Renal cortical epithelial cell (primary cell): Measurements from ENCODE around the gene TEX19. TPM values are rescaled to one million over a fixed set of nuclear protein-coding genes. Genes with fewer than 3 reads are reported as not detected.
"Not testable (repeated sequence)": the region's sequence is repeated elsewhere in the genome, so short reads cannot be mapped to it uniquely, and the experiment has no call there.

Source experiments
- DNase-seq: peaks from one replicate; pipeline ENCODE4 v3.0.0-alpha.2; 2011; ENCODE audit warnings: low read depth
- total RNA-seq: library from RNA; depleted of rRNA; stranded (reverse); fragments of >200 nt; gene quantifications from 2 replicates; pipeline ENCODE4 v1.2.3, GENCODE V29; 2014

The TEX19 gene
- total RNA-seq, 1 donor from 2014 or later = 0.05 TPM

- no peak for DNase-seq
Observed at GRCh38 chr17:82376042-82376730, 17.1 kb downstream of the TEX19 start.

- not testable (repeated sequence) for DNase-seq
Observed at GRCh38 chr17:82377294-82377693, 18.2 kb downstream of the TEX19 start.

GRCh38 chr17:82377924-82378740, 19.1 kb downstream of the TEX19 start:
- DNase-seq = no peak

DNA sequence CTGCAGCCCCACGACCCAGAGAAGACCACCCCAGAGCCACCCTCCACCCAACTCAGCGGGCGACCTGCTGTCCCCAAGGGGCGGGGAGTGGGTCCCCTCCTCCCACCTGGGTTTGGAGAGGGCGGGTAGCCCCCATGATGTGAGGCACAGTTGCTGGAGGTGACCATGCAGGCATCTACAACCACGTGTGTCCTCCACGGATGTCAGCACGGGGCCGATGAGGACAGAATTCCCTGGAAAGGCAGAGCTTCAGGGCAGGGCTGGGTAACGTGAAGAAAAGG, 19.6 kb downstream of the TEX19 start:
- no peak for DNase-seq

DNA sequence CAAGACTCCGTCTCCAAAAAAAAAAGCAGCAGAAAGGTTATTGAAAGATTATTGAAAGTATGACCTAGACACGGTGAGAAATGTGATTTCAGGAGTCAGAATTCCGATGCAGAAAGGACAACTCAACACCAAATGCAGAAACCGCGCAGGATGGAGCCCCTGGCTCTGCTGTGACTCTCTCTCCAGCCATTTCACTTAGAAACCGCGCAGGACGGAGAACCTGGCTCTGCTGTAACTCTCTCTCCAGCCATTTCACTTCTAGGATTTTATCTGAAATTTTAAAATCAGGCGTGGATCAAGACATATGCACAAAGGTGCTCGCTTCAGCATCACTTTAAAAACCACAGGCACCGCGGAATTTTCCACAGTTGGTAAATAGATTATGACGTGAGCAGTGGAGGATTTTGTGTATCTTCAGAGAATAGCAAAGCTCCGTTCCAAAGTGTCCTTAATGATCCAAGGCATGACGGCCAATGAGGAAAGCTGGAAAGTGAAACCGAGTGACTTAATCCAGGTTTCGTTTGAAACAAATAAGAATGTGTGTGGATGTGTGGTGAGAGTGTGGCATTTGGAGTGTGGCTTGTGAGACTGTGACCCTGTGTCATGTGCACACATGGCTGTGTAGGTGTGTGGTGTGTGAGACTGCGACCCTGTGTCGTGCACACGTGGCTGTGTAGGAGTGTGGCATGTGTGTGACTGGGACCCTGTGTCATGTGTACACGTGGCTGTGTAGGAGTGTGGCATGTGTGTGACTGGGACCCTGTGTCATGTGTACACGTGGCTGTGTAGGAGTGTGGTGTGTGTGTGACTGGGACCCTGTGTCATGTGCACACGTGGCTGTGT, 22.0 kb downstream of the TEX19 start:
- DNase-seq = peak; percentile 45

- DNase-seq = not testable (repeated sequence)
Observed at GRCh38 chr17:82381703-82382009, 22.6 kb downstream of the TEX19 start.

GRCh38 chr17:82382220-82382932, 23.3 kb downstream of the TEX19 start:
- not testable (repeated sequence) for DNase-seq

GRCh38 chr17:82382933-82383255, 23.8 kb downstream of the TEX19 start:
- no peak for DNase-seq

- no peak for DNase-seq
Observed at GRCh38 chr17:82383411-82383810, 24.4 kb downstream of the TEX19 start.

DNA sequence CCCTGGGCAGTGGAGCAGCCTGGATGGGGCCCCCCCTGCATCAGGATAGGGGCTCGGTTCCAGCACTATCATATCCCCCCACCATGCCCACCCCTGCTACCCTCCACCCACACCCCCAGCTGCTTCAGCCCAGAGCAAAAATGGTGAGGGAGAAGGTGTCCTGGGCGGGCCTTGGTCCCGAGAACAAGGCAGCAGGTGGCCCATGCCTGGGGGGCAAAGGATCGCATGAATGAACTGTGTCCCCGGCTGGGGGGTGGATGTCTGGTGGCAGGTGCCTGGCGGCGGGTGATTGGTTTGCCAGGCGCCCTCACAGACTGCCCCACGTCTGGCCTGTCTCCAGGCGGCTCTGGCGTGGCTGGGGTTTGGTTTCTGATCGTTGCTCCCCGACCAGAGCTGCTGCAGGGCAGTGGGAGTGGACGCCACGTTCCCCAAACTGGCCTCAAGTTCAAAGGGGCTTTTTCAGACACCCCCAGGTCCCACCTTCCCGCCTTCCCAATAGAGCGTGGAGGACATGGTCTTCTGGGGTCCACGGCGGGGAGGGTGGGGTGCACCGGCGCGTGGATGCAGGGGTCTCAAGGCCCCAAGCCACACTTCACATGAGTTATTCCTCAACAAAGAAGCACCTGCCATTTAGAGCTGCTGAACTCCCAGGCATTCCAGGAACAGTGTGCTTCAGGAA, 25.1 kb downstream of the TEX19 start:
- DNase-seq = no peak

- DNase-seq = peak; percentile 42
Observed at GRCh38 chr17:82384730-82385481, 25.9 kb downstream of the TEX19 start.

- no peak for DNase-seq
Observed at GRCh38 chr17:82385559-82386254, 26.7 kb downstream of the TEX19 start.

- no peak for DNase-seq
Observed at GRCh38 chr17:82386255-82386831, 27.3 kb downstream of the TEX19 start.

DNA sequence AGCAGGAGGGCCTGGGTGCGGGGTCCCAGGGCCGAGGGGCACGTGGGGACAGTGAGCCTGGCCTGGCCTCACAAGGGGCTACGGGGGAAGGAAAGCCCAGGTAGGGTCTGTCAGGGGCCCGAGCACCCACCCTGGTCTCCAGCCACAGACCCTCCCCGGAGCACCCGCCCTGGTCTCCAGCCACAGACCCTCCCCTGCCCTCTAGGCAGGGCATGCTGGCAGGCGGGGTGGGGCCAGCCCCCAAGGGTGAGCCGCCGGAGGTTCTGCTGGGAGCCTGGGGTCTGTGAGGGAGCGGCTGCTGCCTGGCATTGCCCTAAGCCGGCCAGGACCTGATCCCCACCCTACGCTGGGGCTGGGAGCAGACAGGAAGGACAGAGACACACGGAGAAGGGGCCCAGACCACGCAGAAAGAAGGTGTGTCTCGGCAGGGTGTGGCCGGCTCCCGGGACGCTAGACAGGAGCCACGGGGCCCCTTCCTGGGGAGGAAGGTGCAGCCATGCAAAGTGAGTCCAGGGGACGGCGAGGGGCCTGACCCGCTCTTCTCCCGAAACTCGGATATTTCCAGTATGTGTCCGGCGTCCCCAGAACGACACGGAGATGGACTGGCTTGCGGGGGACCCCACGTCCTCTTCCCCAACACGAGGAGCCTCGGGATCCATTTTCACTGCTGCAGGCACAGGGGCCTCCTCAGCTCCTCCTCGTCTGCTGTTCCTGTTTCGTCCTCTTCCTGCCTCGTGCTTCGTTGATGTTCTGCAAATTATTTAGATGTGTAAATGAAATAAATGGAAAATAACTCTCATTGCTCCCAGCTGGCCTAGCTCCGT, 28.0 kb downstream of the TEX19 start:
- no peak for DNase-seq

DNA sequence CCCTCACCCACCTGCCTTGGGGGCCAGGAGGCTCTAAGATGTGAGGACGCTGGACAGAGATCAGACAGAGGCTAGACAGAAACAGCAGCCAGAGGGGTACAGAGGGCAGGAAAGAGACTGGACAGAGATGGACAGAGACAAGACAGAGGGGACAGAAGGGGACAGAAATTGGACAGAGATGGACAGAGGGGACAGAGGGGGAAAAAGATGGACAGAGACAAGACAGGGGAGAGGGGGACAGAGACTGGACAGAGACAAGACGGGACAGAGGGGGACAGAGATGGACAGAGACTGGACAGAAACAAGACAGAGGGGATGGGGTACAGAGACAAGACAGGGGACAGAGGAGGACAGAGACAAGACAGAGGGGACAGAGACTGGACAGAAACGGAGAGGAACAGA, 28.7 kb downstream of the TEX19 start:
- DNase-seq = no peak

- no peak for DNase-seq
Observed at GRCh38 chr17:82388223-82388921, 29.3 kb downstream of the TEX19 start.

- DNase-seq = no peak
Observed at GRCh38 chr17:82388922-82389283, 29.9 kb downstream of the TEX19 start.

DNA sequence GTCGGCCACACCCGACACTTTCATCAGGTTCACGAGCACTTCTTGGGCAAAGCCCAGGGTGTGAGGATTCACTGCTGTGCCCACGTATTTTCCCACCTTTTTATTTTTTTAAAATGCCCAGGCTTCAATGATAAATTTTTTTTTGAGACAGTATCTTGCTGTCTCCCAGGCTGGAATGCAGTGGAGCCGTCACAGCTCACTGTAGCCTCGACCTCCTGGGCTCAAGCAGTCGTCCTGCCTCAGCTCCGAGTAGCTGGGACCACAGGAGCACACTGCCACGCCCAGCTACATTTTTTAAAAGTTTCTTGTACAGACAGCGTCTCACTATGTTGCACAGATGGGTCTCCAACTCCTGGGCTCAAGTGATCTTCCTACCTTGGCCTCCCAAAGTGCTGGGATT, 30.3 kb downstream of the TEX19 start:
- DNase-seq = no peak
